ENCODE results near the gene CUL4A.

DNA sequence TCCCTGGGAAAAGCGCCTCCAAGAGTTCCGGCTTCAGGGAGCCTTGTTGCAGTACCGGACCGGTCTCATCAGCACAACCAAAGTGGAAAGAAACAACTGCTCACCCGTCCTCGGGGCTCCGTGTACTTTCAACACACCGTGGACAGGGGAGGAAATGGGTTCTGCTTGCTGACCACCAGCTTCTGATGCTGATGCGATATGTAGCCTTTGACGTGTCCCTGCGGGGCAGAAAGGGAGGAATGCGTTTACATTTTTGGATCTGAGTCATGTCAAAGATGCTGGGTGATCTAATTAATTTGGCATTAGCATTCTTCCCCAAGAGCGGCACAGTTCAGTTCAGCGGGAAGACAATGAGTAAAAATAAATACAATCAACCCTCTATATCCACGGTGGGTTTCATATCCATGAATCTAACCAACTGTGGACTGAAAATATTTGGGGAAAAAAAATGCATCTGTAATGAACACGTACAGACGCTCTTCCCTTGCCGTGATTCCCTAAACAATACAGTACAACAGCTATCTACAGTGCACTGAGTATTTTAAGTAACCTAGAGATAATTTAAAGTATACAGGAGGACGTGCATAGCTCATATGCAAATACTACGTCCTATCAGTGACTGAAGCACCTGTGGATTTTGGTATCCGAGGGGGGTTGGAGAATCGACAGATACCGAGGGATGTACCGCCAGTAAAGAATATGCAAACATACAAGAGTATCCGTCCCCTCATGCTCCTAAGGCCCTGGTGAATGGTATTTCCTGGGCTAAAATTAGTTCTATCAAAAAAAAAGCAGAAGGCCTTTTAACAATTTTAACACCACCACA, 31.1 kb upstream of the CUL4A start:
- no peak for TF ChIP-seq EZH2 (IDR thresholded peaks at IDR 0.05; ENCODE audit: insufficient read depth, low read length)
- TF ChIP-seq, protein P1, sequence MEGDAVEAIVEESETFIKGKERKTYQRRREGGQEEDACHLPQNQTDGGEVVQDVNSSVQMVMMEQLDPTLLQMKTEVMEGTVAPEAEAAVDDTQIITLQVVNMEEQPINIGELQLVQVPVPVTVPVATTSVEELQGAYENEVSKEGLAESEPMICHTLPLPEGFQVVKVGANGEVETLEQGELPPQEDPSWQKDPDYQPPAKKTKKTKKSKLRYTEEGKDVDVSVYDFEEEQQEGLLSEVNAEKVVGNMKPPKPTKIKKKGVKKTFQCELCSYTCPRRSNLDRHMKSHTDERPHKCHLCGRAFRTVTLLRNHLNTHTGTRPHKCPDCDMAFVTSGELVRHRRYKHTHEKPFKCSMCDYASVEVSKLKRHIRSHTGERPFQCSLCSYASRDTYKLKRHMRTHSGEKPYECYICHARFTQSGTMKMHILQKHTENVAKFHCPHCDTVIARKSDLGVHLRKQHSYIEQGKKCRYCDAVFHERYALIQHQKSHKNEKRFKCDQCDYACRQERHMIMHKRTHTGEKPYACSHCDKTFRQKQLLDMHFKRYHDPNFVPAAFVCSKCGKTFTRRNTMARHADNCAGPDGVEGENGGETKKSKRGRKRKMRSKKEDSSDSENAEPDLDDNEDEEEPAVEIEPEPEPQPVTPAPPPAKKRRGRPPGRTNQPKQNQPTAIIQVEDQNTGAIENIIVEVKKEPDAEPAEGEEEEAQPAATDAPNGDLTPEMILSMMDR (IDR thresholded peaks at IDR 0.05; ENCODE audit: insufficient read depth, low read depth, low read length): no peak
